Measurements from ENCODE around the gene COP1.

Gene COP1

GRCh38 chr1:175904808-175905207, 302.3 kb downstream of the COP1 start:
- ChIA-PET POLR2A (no interaction called here), CTCF (interaction anchor here (2.3 kb wide), 1 partner anchor 17 kb away, joined by 10 read pairs; no protein-coding TSS in a partner anchor)
- H3K4me3 ChIP-seq (ENCODE audit: low read depth, low read length): no peak overlapping the region
- TF ChIP-seq CTCF (IDR thresholded peaks at IDR 0.05; ENCODE audit: insufficient read depth, low read length, missing control alignments): no peak
- DNase-seq (ENCODE audit: low read depth, low spot score): no peak

GRCh38 chr1:175902281-175902680, 304.8 kb downstream of the COP1 start:
- no peak for TF ChIP-seq CTCF (IDR thresholded peaks at IDR 0.05; ENCODE audit: insufficient read depth, low read length, missing control alignments)
- no peak for DNase-seq (ENCODE audit: low read depth, low spot score)
- CTCF ChIA-PET: interaction anchor here (0.9 kb wide), 1 partner anchor 15 kb away, joined by 3 read pairs; no protein-coding TSS in a partner anchor
- H3K4me3 ChIP-seq (ENCODE audit: low read depth, low read length): no peak overlapping the region
- POLR2A ChIA-PET: no interaction called here

GRCh38 chr1:175901076-175901836, 305.8 kb downstream of the COP1 start:
- DNase-seq (ENCODE audit: low read depth, low spot score): no peak
- ChIA-PET POLR2A (no interaction called here), CTCF (no interaction called here)
- no peak for TF ChIP-seq CTCF (IDR thresholded peaks at IDR 0.05; ENCODE audit: insufficient read depth, low read length, missing control alignments)
- no peak overlapping the region for H3K4me3 ChIP-seq (ENCODE audit: low read depth, low read length)

GRCh38 chr1:175900171-175900570, 306.9 kb downstream of the COP1 start:
- TF ChIP-seq CTCF (IDR thresholded peaks at IDR 0.05; ENCODE audit: insufficient read depth, low read length, missing control alignments): no peak
- CTCF ChIA-PET: interaction anchor here (1.3 kb wide), 1 partner anchor 13 kb away, joined by 5 read pairs; no protein-coding TSS in a partner anchor
- POLR2A ChIA-PET: no interaction called here
- DNase-seq (ENCODE audit: low read depth, low spot score): no peak
- no peak overlapping the region for H3K4me3 ChIP-seq (ENCODE audit: low read depth, low read length)

- ChIA-PET POLR2A (no interaction called here), CTCF (interaction anchor here (4.3 kb wide), 1 partner anchor 9 kb away, joined by 29 read pairs; no protein-coding TSS in a partner anchor)
- no peak overlapping the region for H3K4me3 ChIP-seq (ENCODE audit: low read depth, low read length)
- no peak for TF ChIP-seq CTCF (IDR thresholded peaks at IDR 0.05; ENCODE audit: insufficient read depth, low read length, missing control alignments)
- DNase-seq (ENCODE audit: low read depth, low spot score): no peak
Measured at GRCh38 chr1:175895966-175896365, 311.1 kb downstream of the COP1 start.
